A673 (cell line): ENCODE results near the gene RALGAPA2. TPM values are rescaled to one million over a fixed set of nuclear protein-coding genes. Genes with fewer than 3 reads are reported as not detected.

Experiments
- BruUV-seq: library from RNA; stranded (reverse); fragments of 400-500 nt; replicated peaks from 2 replicates; lab custom pipeline; 2021; lab: Mats Ljungman, UMichigan
- CTCF ChIA-PET: fragments of 300-600 bp; sonication (Branson Sonifier 250); formaldehyde crosslinking; loops from one replicate; lab custom pipeline; 2022; ENCODE audit warnings: antibody characterized with exemption; lab: Charles Lee
- POLR2A ChIA-PET: fragments of 300-600 bp; sonication (Branson Sonifier 250); formaldehyde crosslinking; loops from one replicate; lab custom pipeline; 2022; ENCODE audit warnings: antibody characterized with exemption; ENCODE audit not compliant: low non-redundant PET; lab: Charles Lee
- DNase-seq: peaks from one replicate; pipeline ENCODE4 v3.0.0-alpha.2; 2015; ENCODE audit warnings: low spot score
- H3K27ac ChIP-seq: fragments of 200-600 bp; sonication (generic); 2 replicates; pipeline ENCODE4 v1.5.1; 2016; ENCODE audit warnings: mixed run types, low read depth, mild to moderate bottlenecking, mixed read lengths, antibody characterized with exemption, low read length; ENCODE audit not compliant: poor library complexity, severe bottlenecking
- H3K27me3 ChIP-seq: fragments of 200-600 bp; sonication (generic); replicated peaks from 2 replicates; pipeline ENCODE4 v1.6.1; 2017; ENCODE audit warnings: mixed run types, low read depth, mild to moderate bottlenecking, mixed read lengths, antibody characterized with exemption, low read length; ENCODE audit not compliant: insufficient read depth, poor library complexity
- H3K36me3 ChIP-seq: fragments of 200-600 bp; sonication (generic); 2 replicates; pipeline ENCODE4 v1.6.1; 2016; ENCODE audit warnings: mixed run types, mild to moderate bottlenecking, mixed read lengths, antibody characterized with exemption, low read length; ENCODE audit not compliant: insufficient read depth, poor library complexity, severe bottlenecking
- H3K4me1 ChIP-seq: fragments of 200-600 bp; sonication (generic); 2 replicates; pipeline ENCODE4 v1.6.1; 2017; ENCODE audit warnings: mixed run types, mild to moderate bottlenecking, mixed read lengths, antibody characterized with exemption, low read length; ENCODE audit not compliant: insufficient read depth, poor library complexity, severe bottlenecking
- H3K4me3 ChIP-seq: fragments of 200-600 bp; sonication (generic); 2 replicates; pipeline ENCODE4 v1.5.1; 2016; ENCODE audit warnings: low read depth, mixed run types, mild to moderate bottlenecking, mixed read lengths, low read length; ENCODE audit not compliant: poor library complexity, severe bottlenecking
- H3K9me3 ChIP-seq: fragments of 200-600 bp; sonication (generic); 2 replicates; pipeline ENCODE4 v1.6.1; 2016; ENCODE audit warnings: mixed run types, low read depth, mild to moderate bottlenecking, mixed read lengths, antibody characterized with exemption, low read length; ENCODE audit not compliant: poor library complexity, severe bottlenecking
- CTCF ChIP-seq: fragments of 300-800, 200-600 bp; sonication (generic); conservative IDR thresholded peaks from 2 replicates; pipeline ENCODE4 v1.5.1; 2017; ENCODE audit warnings: low read depth, mild to moderate bottlenecking, antibody characterized with exemption, low read length, moderate library complexity, mixed read lengths
- EZH2 ChIP-seq: fragments of 200-600 bp; sonication (generic); IDR thresholded peaks from 2 replicates; pipeline ENCODE4 v1.6.1; 2017; ENCODE audit warnings: borderline replicate concordance, low read depth, mild to moderate bottlenecking, mixed read lengths, antibody characterized with exemption, low read length; ENCODE audit not compliant: poor library complexity, severe bottlenecking
- intact Hi-C: fragments of 100-400 bp; cut with micrococcal nuclease; formaldehyde crosslinking; loops from one replicate; pipeline ENCODE4 v1.10.0; 2022; ENCODE audit not compliant: unreplicated experiment
- total RNA-seq: library from RNA; stranded (reverse); gene quantifications from 2 replicates; pipeline ENCODE4 v1.2.3, GENCODE V29; 2021

RALGAPA2 gene
- total RNA-seq, 1 experiment from 2014 or later = 32.4 TPM

GRCh38 chr20:20527661-20528060, 184.8 kb downstream of the RALGAPA2 start:
- TF ChIP-seq CTCF (no peak), EZH2 (no peak)
- Histone ChIP-seq H3K27me3 (no peaks in the 10 kb centered on the region), H3K4me3 (no peak overlapping the region), H3K27ac (no peak overlapping the region), H3K36me3 (no peaks in the 10 kb centered on the region), H3K9me3 (no peaks in the 10 kb centered on the region), H3K4me1 (no peaks in the 10 kb centered on the region)
- intact Hi-C loops = no loop called here
- DNase-seq = no peak
- ChIA-PET CTCF (no interaction called here), POLR2A (no interaction called here)
- BruUV-seq = no TSS peak

- no peak for DNase-seq
- intact Hi-C loops = no loop called here
- Histone ChIP-seq H3K36me3 (peaks cover under 1% of the 10 kb centered on the region), H3K4me1 (no peaks in the 10 kb centered on the region), H3K4me3 (no peak overlapping the region), H3K27me3 (no peaks in the 10 kb centered on the region), H3K9me3 (no peaks in the 10 kb centered on the region), H3K27ac (no peak overlapping the region)
- CTCF ChIA-PET = no interaction called here
- no TSS peak for BruUV-seq
- TF ChIP-seq EZH2 = no peak
- POLR2A ChIA-PET = no interaction called here
Observed at GRCh38 chr20:20525756-20526155, 186.7 kb downstream of the RALGAPA2 start.

GRCh38 chr20:20525214-20525613, 187.2 kb downstream of the RALGAPA2 start:
- BruUV-seq = no TSS peak
- Histone ChIP-seq H3K27me3 (no peaks in the 10 kb centered on the region), H3K4me3 (no peak overlapping the region), H3K9me3 (no peaks in the 10 kb centered on the region), H3K27ac (no peak overlapping the region), H3K4me1 (no peaks in the 10 kb centered on the region), H3K36me3 (peaks cover 3% of the 10 kb centered on the region)
- CTCF ChIA-PET = no interaction called here
- TF ChIP-seq EZH2 (no peak), CTCF (no peak)
- intact Hi-C loops = no loop called here
- no peak for DNase-seq
- POLR2A ChIA-PET = no interaction called here

- POLR2A ChIA-PET = no interaction called here
- Histone ChIP-seq H3K4me1 (no peaks in the 10 kb centered on the region), H3K9me3 (no peaks in the 10 kb centered on the region), H3K27me3 (no peaks in the 10 kb centered on the region), H3K36me3 (peaks cover 3% of the 10 kb centered on the region), H3K27ac (no peak overlapping the region), H3K4me3 (no peak overlapping the region)
- no TSS peak for BruUV-seq
- CTCF ChIA-PET = no interaction called here
- TF ChIP-seq CTCF (no peak), EZH2 (no peak)
- no peak for DNase-seq
- intact Hi-C loops = no loop called here
Observed at GRCh38 chr20:20524756-20525155, 187.7 kb downstream of the RALGAPA2 start.
